Spleen (tissue), 7 donors: ENCODE results near the gene VAV1.

Source experiments
- POLR2A ChIP-seq, 3 donors: fragments of 450-650 bp; IDR thresholded peaks; one replicate each; pipeline ENCODE4 v1.5.1; 2017; ENCODE audit warnings: antibody characterized with exemption in 3 of 3, mild to moderate bottlenecking in 1 of 3
- POLR2AphosphoS5 ChIP-seq, 3 donors: sonication (generic); formaldehyde crosslinking; IDR thresholded peaks; one replicate each; pipeline ENCODE4 v1.5.1; 2017; ENCODE audit warnings: antibody characterized with exemption in 3 of 3
- TF ChIP-seq, protein P1 (sequence below), 11 experiments: fragments of 200-600 bp in 7 of 11; fragments of 450-650 bp in 4 of 11; sonication (generic) in 4 of 11; IDR thresholded peaks in 8 of 11; conservative IDR thresholded peaks in 3 of 11; 1 replicate in 7 of 11; 2 replicates in 4 of 11; pipeline versions ENCODE4 v1.4.0 to v1.8.0; 2016 to 2021; ENCODE audit warnings: antibody characterized with exemption in 11 of 11, inconsistent platforms in 4 of 11, mild to moderate bottlenecking in 1 of 11
- donor health status: DM: no; HTN: no; CAD: no; lungs with moderate emphysema.
- donor health status: DM: no; HTN: no; CAD: no.
- donor health status: DM: no; HTN: no; CAD: no.

DNA sequence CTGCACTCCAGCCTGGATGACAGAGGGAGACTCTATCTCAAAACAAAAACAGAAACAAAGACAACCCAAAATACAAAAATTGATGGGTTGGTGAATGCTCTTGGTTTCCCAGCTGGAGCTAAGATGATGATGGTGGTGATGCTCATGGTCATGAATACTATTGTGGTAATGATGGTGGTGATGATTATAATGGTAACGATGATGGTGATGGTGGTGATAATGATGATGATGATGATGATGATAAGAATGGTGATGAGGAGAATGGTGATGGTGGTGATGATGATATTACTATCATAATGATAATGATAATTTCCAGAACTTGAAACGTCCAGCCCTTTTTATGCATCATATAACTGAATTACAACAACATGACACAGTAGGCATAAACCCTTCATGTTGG lies 40.1 kb downstream of the VAV1 start:
- TF ChIP-seq, protein P1, sequence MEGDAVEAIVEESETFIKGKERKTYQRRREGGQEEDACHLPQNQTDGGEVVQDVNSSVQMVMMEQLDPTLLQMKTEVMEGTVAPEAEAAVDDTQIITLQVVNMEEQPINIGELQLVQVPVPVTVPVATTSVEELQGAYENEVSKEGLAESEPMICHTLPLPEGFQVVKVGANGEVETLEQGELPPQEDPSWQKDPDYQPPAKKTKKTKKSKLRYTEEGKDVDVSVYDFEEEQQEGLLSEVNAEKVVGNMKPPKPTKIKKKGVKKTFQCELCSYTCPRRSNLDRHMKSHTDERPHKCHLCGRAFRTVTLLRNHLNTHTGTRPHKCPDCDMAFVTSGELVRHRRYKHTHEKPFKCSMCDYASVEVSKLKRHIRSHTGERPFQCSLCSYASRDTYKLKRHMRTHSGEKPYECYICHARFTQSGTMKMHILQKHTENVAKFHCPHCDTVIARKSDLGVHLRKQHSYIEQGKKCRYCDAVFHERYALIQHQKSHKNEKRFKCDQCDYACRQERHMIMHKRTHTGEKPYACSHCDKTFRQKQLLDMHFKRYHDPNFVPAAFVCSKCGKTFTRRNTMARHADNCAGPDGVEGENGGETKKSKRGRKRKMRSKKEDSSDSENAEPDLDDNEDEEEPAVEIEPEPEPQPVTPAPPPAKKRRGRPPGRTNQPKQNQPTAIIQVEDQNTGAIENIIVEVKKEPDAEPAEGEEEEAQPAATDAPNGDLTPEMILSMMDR (IDR thresholded peaks at IDR 0.05 in 8 of 11, conservative IDR thresholded peaks at IDR 0.05 in 3 of 11) = no peak
- TF ChIP-seq POLR2A (IDR thresholded peaks at IDR 0.05) = no peak
- TF ChIP-seq POLR2AphosphoS5 (IDR thresholded peaks at IDR 0.05) = no peak
